PC-3 (cell line): ENCODE results near the gene LAIR2. TPM values are rescaled to one million over a fixed set of nuclear protein-coding genes. Genes with fewer than 3 reads are reported as not detected.

Experiments
- ATAC-seq: fragments of 200-7000 bp; cut with Tn5 transposase; 2 replicates; pipeline ENCODE4 v1.9.1; 2020; ENCODE audit warnings: mild to moderate bottlenecking, moderate library complexity
- BruUV-seq: library from RNA; stranded (reverse); fragments of 400-500 nt; replicated peaks from 2 replicates; lab custom pipeline; 2021; lab: Mats Ljungman, UMichigan
- CTCF ChIA-PET: fragments of 300-600 bp; sonication (Branson Sonifier 250); formaldehyde crosslinking; loops from one replicate; lab custom pipeline; 2022; ENCODE audit warnings: antibody characterized with exemption; lab: Charles Lee
- POLR2A ChIA-PET: fragments of 300-600 bp; sonication (Branson Sonifier 250); formaldehyde crosslinking; loops from one replicate; lab custom pipeline; 2022; ENCODE audit warnings: antibody characterized with exemption; ENCODE audit not compliant: unreplicated experiment; lab: Charles Lee
- DNase-seq: peaks from one replicate; pipeline ENCODE4 v3.0.0-alpha.2; 2015
- H2AFZ ChIP-seq: fragments of 300-600 bp; sonication (generic); 2 replicates; pipeline ENCODE4 v1.6.0; 2016; ENCODE audit warnings: antibody characterized with exemption, low read length
- H3F3A ChIP-seq: fragments of 300-600 bp; sonication (generic); one replicate; pipeline ENCODE4 v1.6.0; 2017; ENCODE audit warnings: antibody characterized with exemption, low read length, control low read depth, mild to moderate bottlenecking; ENCODE audit not compliant: unreplicated experiment
- H3K27ac ChIP-seq: fragments of 300-600 bp; sonication (generic); 2 replicates; pipeline ENCODE4 v1.5.1; 2016; ENCODE audit warnings: mild to moderate bottlenecking, low read length
- H3K27me3 ChIP-seq: fragments of 300-600 bp; sonication (generic); 2 replicates; pipeline ENCODE4 v1.6.1; 2016; ENCODE audit warnings: low read length, mixed read lengths
- H3K36me3 ChIP-seq: fragments of 300-600 bp; sonication (generic); 2 replicates; pipeline ENCODE4 v1.6.1; 2016; ENCODE audit warnings: low read depth, mixed run types, low read length, mixed read lengths
- H3K4me1 ChIP-seq: fragments of 300-600 bp; sonication (generic); 2 replicates; pipeline ENCODE4 v1.5.1; 2016; ENCODE audit warnings: low read length; ENCODE audit not compliant: insufficient read depth
- H3K4me2 ChIP-seq: fragments of 300-600 bp; sonication (generic); 2 replicates; pipeline ENCODE4 v1.6.0; 2016; ENCODE audit warnings: low read length
- H3K4me3 ChIP-seq: fragments of 300-600 bp; sonication (generic); 2 replicates; pipeline ENCODE4 v1.5.1; 2016; ENCODE audit warnings: mild to moderate bottlenecking, low read length, mixed read lengths
- H3K79me2 ChIP-seq: fragments of 300-600 bp; sonication (generic); 2 replicates; pipeline ENCODE4 v1.6.1; 2017; ENCODE audit warnings: low read length, mixed read lengths
- H3K9ac ChIP-seq: fragments of 300-600 bp; sonication (generic); 2 replicates; pipeline ENCODE4 v1.6.0; 2016; ENCODE audit warnings: mild to moderate bottlenecking, low read length
- H3K9me2 ChIP-seq: fragments of 300-600 bp; sonication (generic); replicated peaks from 2 replicates; pipeline ENCODE4 v1.6.1; 2016; ENCODE audit warnings: mixed run types, low read length, mixed read lengths
- H3K9me3 ChIP-seq: fragments of 300-600 bp; sonication (generic); 2 replicates; pipeline ENCODE4 v1.6.1; 2016; ENCODE audit warnings: low read length, mixed read lengths
- H4K20me1 ChIP-seq: fragments of 300-600 bp; sonication (generic); 2 replicates; pipeline ENCODE4 v1.6.1; 2016; ENCODE audit warnings: low read length, mixed read lengths
- CTCF ChIP-seq: fragments of 300-600 bp; sonication (generic); conservative IDR thresholded peaks from 2 replicates; pipeline ENCODE4 v1.5.1; 2017; ENCODE audit warnings: antibody characterized with exemption, low read depth, mild to moderate bottlenecking, low read length
- EZH2 ChIP-seq: fragments of 300-600 bp; sonication (generic); IDR thresholded peaks from one replicate; pipeline ENCODE4 v1.6.1; 2017; ENCODE audit warnings: antibody characterized with exemption, mild to moderate bottlenecking, low read length; ENCODE audit not compliant: unreplicated experiment
- EZH2phosphoT487 ChIP-seq: fragments of 300-600 bp; sonication (generic); IDR thresholded peaks from 2 replicates; pipeline ENCODE4 v1.6.1; 2018; ENCODE audit warnings: mild to moderate bottlenecking, antibody characterized with exemption, low read length, borderline replicate concordance
- intact Hi-C: fragments of 100-400 bp; cut with micrococcal nuclease; formaldehyde crosslinking; loops from 2 replicates; pipeline ENCODE4 v1.9.0; 2023
- total RNA-seq: library from RNA; depleted of rRNA; stranded (reverse); fragments of >200 nt; gene quantifications from 2 replicates; pipeline ENCODE4 v1.2.3, GENCODE V29; 2014

LAIR2 gene
- total RNA-seq, 1 experiment from 2014 or later: not detected

- ChIA-PET POLR2A (no interaction called here), CTCF (no interaction called here)
- BruUV-seq: no TSS peak
- H3K4me3 ChIP-seq: no peak overlapping the region
- no peaks in the 10 kb centered on the region for H3K9me3 ChIP-seq
- H3K36me3 ChIP-seq: no peaks in the 10 kb centered on the region
- ATAC-seq (no peak), DNase-seq (no peak)
- H2AFZ ChIP-seq: no peak overlapping the region
- no peak overlapping the region for H3K27ac ChIP-seq
- H3K9me2 ChIP-seq: no peaks in the 10 kb centered on the region
- no peaks in the 10 kb centered on the region for H4K20me1 ChIP-seq
- peaks cover 98% of the 10 kb centered on the region for H3K27me3 ChIP-seq
- H3K4me1 ChIP-seq: no peaks in the 10 kb centered on the region
- no peak overlapping the region for H3K4me2 ChIP-seq
- no peaks in the 10 kb centered on the region for H3F3A ChIP-seq
- no peak overlapping the region for H3K9ac ChIP-seq
- no peaks in the 10 kb centered on the region for H3K79me2 ChIP-seq
- TF ChIP-seq EZH2phosphoT487: no peak
- TF ChIP-seq CTCF: no peak
- TF ChIP-seq EZH2: no peak
- intact Hi-C loops: no loop called here
Measured at GRCh38 chr19:54532528-54532927, 29.9 kb downstream of the LAIR2 start.

DNA sequence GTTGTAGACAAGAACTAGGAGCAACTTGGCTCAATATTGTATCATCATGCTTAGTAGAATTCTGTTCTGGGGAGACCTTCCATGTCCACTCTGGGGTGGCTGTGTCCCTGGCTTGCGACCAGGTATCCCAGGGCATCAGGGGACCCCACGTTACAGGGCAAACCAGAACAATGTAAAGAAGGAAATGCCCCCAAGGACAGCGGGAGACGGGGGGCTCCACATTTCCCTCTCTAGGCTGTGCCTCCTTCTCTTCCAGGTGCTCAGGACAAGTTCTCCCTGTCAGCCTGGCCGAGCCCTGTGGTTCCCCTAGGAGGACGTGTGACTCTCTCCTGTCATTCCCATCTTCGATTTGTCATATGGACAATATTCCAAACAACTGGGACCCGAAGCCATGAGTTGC, 30.8 kb downstream of the LAIR2 start:
- Histone ChIP-seq H3F3A (no peaks in the 10 kb centered on the region), H3K27ac (no peak overlapping the region), H3K36me3 (no peaks in the 10 kb centered on the region), H3K9me2 (no peaks in the 10 kb centered on the region), H3K4me3 (no peak overlapping the region), H4K20me1 (no peaks in the 10 kb centered on the region), H3K4me2 (no peak overlapping the region), H3K9me3 (no peaks in the 10 kb centered on the region), H2AFZ (no peak overlapping the region), H3K27me3 (peaks cover 94% of the 10 kb centered on the region), H3K4me1 (no peaks in the 10 kb centered on the region), H3K79me2 (no peaks in the 10 kb centered on the region), H3K9ac (no peak overlapping the region)
- ATAC-seq: no peak
- DNase-seq: no peak
- TF ChIP-seq EZH2 (no peak), CTCF (no peak), EZH2phosphoT487 (no peak)
- BruUV-seq: no TSS peak
- intact Hi-C loops: no loop called here
- CTCF ChIA-PET: no interaction called here
- POLR2A ChIA-PET: no interaction called here

- peaks cover 93% of the 10 kb centered on the region for H3K27me3 ChIP-seq
- ChIA-PET CTCF (no interaction called here), POLR2A (no interaction called here)
Measured at GRCh38 chr19:54534156-54534555, 31.5 kb downstream of the LAIR2 start.

More at GRCh38 chr19:54534156-54534555, 31.5 kb downstream of the LAIR2 start:
- no TSS peak for BruUV-seq
- Histone ChIP-seq H4K20me1 (no peaks in the 10 kb centered on the region), H2AFZ (no peak overlapping the region), H3K9ac (no peak overlapping the region), H3K9me3 (no peaks in the 10 kb centered on the region), H3K4me3 (no peak overlapping the region), H3K9me2 (no peaks in the 10 kb centered on the region), H3K27ac (no peak overlapping the region), H3K4me2 (no peak overlapping the region), H3K79me2 (no peaks in the 10 kb centered on the region), H3K36me3 (no peaks in the 10 kb centered on the region), H3K4me1 (no peaks in the 10 kb centered on the region), H3F3A (no peaks in the 10 kb centered on the region)
- no peak for ATAC-seq
- TF ChIP-seq EZH2phosphoT487: no peak
- TF ChIP-seq CTCF: no peak
- no peak for TF ChIP-seq EZH2
- DNase-seq: no peak
- intact Hi-C loops: no loop called here
